Nephron (organoid): ENCODE measurements around the gene TSPAN18.

Experiments
- H3K27ac Mint-ChIP-seq, 3 experiments: 2 replicates each; pipeline ENCODE4 v1.8.0; 2020; ENCODE audit warnings: mixed read lengths in 3 of 3, mild to moderate bottlenecking in 2 of 3, moderate library complexity in 1 of 3
- H3K27me3 Mint-ChIP-seq: 2 replicates; pipeline ENCODE4 v1.8.0; 2021; ENCODE audit warnings: low read depth, mild to moderate bottlenecking, moderate library complexity, mixed read lengths
- H3K36me3 Mint-ChIP-seq: 2 replicates; pipeline ENCODE4 v1.8.0; 2020; ENCODE audit warnings: low read depth, mixed read lengths
- H3K4me1 Mint-ChIP-seq: 2 replicates; pipeline ENCODE4 v1.8.0; 2020; ENCODE audit warnings: mixed read lengths
- H3K4me3 Mint-ChIP-seq, 3 experiments: 2 replicates each; pipeline ENCODE4 v1.8.0; 2020; ENCODE audit warnings: mild to moderate bottlenecking in 3 of 3, mixed read lengths in 3 of 3, moderate library complexity in 2 of 3
- H3K9me3 Mint-ChIP-seq: 2 replicates; pipeline ENCODE4 v1.8.0; 2020; ENCODE audit warnings: mixed read lengths
- CTCF ChIP-seq, 3 experiments: fragments of 200-600 bp; sonication (generic); IDR thresholded peaks; one replicate each; pipeline ENCODE4 v1.5.0; 2021; ENCODE audit warnings: antibody characterized with exemption in 3 of 3; ENCODE audit not compliant: unreplicated experiment in 3 of 3

The TSPAN18 gene

DNA sequence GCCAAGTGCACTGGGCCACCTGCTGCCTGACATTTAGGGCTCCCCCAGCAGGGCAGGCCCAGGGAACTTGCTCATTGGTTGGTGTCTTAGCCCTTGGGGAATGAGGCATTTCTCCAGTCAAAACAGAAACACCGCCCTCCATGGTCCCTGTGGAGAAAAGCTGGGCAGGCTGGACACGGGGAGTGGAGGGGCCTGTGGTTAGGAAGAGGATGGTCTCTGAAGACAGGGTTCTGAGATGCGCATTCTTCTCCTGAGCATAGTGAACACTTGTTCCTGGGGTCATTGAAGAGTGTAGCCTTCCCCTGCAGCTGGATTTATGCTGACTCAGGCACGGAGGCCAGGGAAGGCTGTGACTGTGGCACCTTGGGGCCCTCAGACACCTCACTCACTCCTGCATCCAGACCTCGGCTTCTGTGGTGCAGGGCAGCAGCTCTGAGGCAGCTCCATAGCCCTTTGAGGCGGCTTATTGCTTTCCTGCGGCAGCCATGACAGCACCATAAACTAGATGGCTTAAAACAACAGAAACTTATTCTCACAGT is 8.2 kb downstream of the TSPAN18 start:
- Mint-ChIP-seq H3K27ac (peak overlapping the region in 2 of 3 experiments; percentile 62 to 77), H3K4me3 (no peak overlapping the region), H3K36me3 (peaks cover 4% of the 10 kb centered on the region), H3K27me3 (peaks cover 3% of the 10 kb centered on the region), H3K4me1 (peaks cover 69% of the 10 kb centered on the region), H3K9me3 (no peaks in the 10 kb centered on the region)
- TF ChIP-seq CTCF (IDR thresholded peaks at IDR 0.05; ENCODE audit: unreplicated experiment in 3 of 3) = no peak

DNA sequence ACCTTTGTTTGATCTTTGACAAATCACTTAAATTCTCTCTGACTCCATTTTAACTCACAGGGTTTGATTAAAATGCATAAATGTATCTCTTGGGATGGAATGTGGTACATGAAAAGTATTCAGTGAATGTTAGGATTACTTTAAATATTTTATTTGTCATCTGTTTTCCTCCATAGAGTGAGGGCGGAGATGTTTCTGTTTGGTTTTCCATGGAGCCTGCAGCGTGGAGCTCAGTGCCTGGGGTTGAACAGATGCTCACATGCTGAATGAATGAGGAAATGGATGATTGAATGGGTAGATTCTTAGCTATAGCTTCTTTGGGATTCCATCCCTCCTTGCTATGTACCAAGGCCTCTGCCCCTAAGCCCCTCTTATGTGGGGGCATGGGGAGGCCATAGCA is 10.0 kb downstream of the TSPAN18 start:
- peak overlapping the region in 1 of 3 experiments; percentile 26 for H3K27ac Mint-ChIP-seq
- peaks cover 4% of the 10 kb centered on the region for H3K36me3 Mint-ChIP-seq
- H3K4me1 Mint-ChIP-seq = peaks cover 71% of the 10 kb centered on the region
- no peak for TF ChIP-seq CTCF (IDR thresholded peaks at IDR 0.05; ENCODE audit: unreplicated experiment in 3 of 3)
- H3K9me3 Mint-ChIP-seq = no peaks in the 10 kb centered on the region
- H3K27me3 Mint-ChIP-seq = no peaks in the 10 kb centered on the region
- H3K4me3 Mint-ChIP-seq = no peak overlapping the region

DNA sequence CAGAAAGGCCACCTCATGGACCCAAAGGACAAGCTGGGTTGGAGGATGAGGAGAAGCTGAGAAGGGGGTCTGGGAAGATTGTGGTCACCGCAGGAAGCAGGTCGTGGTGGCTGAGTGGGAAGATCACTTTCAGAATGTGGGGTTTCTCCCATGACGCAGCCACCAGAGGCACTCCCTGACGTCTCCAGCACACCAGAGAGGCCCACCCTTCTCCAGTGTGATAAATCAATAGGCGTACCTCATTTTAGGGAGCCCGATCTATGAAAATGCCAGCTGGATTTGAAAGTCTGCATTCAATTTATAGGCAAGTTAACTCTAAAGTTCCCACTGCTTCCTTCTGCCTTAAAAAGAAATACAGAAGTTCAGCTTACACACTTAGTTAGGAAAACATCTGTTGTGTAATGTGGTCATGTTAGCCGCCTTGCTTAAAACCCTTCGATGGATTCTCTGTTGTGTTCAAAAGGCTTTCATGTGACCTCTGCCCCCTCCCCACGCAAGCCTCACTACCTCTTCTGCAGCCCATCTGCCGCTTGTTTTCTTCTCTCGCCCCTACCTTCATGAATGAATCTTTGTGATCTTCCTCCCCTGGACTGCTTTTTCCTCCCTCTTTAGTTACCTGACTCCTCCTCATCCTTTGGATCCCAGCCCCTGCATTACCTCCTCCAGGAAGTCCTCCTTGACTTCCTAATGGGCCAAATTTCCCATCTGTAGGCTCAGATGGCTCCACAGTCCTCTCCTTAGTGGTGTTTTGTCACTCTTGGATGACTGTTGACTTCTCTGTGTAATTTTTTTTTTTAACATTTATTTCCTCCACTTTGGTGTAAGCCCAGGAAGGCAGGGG is 10.7 kb downstream of the TSPAN18 start:
- no peak for TF ChIP-seq CTCF (IDR thresholded peaks at IDR 0.05; ENCODE audit: unreplicated experiment in 3 of 3)
- Mint-ChIP-seq H3K27me3 (no peaks in the 10 kb centered on the region), H3K4me1 (peaks cover 71% of the 10 kb centered on the region), H3K36me3 (peaks cover 4% of the 10 kb centered on the region), H3K4me3 (no peak overlapping the region), H3K27ac (peak overlapping the region in 2 of 3 experiments; percentile 10 to 68), H3K9me3 (no peaks in the 10 kb centered on the region)

DNA sequence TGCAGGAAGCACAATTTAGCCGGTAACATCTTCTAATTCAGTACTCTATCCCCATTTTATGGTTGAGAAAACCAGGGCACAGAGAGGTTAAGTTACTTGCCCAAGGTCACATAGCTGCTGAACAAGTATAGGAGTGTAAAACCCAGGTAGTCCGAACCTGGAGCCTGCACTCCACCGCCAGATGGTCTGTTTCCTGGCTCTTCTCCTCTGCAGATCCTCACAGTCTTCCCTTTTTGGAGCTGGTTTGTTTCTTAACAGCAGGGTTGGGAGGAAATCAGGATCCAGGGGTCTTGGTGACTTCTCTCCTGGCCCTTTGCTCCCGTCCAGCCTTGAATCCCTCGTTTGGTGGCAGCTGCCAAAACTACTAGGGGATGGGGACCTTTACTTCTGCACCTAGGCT is 12.0 kb downstream of the TSPAN18 start:
- Mint-ChIP-seq H3K4me3 (no peak overlapping the region), H3K27ac (peak overlapping the region in 2 of 3 experiments; percentile 53 to 56), H3K36me3 (peaks cover 4% of the 10 kb centered on the region), H3K4me1 (peaks cover 71% of the 10 kb centered on the region), H3K9me3 (no peaks in the 10 kb centered on the region), H3K27me3 (no peaks in the 10 kb centered on the region)
- TF ChIP-seq CTCF (IDR thresholded peaks at IDR 0.05; ENCODE audit: unreplicated experiment in 3 of 3) = no peak

GRCh38 chr11:44740967-44741366 is 14.2 kb downstream of the TSPAN18 start:
- Mint-ChIP-seq H3K27me3 (no peaks in the 10 kb centered on the region), H3K9me3 (no peaks in the 10 kb centered on the region), H3K4me3 (no peak overlapping the region), H3K27ac (peak overlapping the region in 1 of 3 experiments; percentile 96), H3K4me1 (peaks cover 74% of the 10 kb centered on the region), H3K36me3 (peaks cover 4% of the 10 kb centered on the region)
- no peak for TF ChIP-seq CTCF (IDR thresholded peaks at IDR 0.05; ENCODE audit: unreplicated experiment in 3 of 3)
